Measurements from ENCODE around the gene RNF25. TPM values are rescaled to one million over a fixed set of nuclear protein-coding genes. Genes with fewer than 3 reads are reported as not detected.

RNF25 gene
- total and polyA plus RNA-seq, 2 experiments from 2014 or later = 31.3 to 46.9 TPM

- no peak for TF ChIP-seq CTCF (IDR thresholded peaks at IDR 0.05; ENCODE audit: low read depth, low read length)
- no peaks in the 10 kb centered on the region for H3K27me3 ChIP-seq
Observed at GRCh38 chr2:218655751-218656150, 16.1 kb downstream of the RNF25 start.

GRCh38 chr2:218648787-218649100 is 23.1 kb downstream of the RNF25 start:
- H3K36me3 ChIP-seq = peaks cover 47% of the 10 kb centered on the region
- H3K9me3 ChIP-seq (ENCODE audit: low read depth) = no peaks in the 10 kb centered on the region
- H3K4me3 ChIP-seq = no peak overlapping the region
- H3K4me1 ChIP-seq (ENCODE audit: low read depth) = no peaks in the 10 kb centered on the region
- TF ChIP-seq CTCF (IDR thresholded peaks at IDR 0.05; ENCODE audit: low read depth, low read length) = no peak
- H3K27me3 ChIP-seq = no peaks in the 10 kb centered on the region
- H3K27ac ChIP-seq = no peak overlapping the region
- no peak for DNase-seq (ENCODE audit: low read depth in 1 of 2, low spot score in 1 of 2)

More at GRCh38 chr2:218655751-218656150, 16.1 kb downstream of the RNF25 start:
- Histone ChIP-seq H3K9me3 (ENCODE audit: low read depth) (no peaks in the 10 kb centered on the region), H3K4me3 (no peak overlapping the region), H3K27ac (no peak overlapping the region), H3K36me3 (peaks cover 29% of the 10 kb centered on the region), H3K4me1 (ENCODE audit: low read depth) (peaks cover 3% of the 10 kb centered on the region)
- DNase-seq (ENCODE audit: low read depth in 1 of 2, low spot score in 1 of 2) = no peak

GRCh38 chr2:218648088-218648786 is 23.6 kb downstream of the RNF25 start:
- no peaks in the 10 kb centered on the region for H3K4me1 ChIP-seq (ENCODE audit: low read depth)
- DNase-seq (ENCODE audit: low read depth in 1 of 2, low spot score in 1 of 2) = peak; percentile 63 to 79

GRCh38 chr2:218645126-218645525 is 26.7 kb downstream of the RNF25 start:
- no peak overlapping the region for H3K27ac ChIP-seq
- peaks cover 48% of the 10 kb centered on the region for H3K36me3 ChIP-seq
- DNase-seq (ENCODE audit: low read depth in 1 of 2, low spot score in 1 of 2) = peak in 1 of 2 donors; percentile 22

More at GRCh38 chr2:218648088-218648786, 23.6 kb downstream of the RNF25 start:
- Histone ChIP-seq H3K4me3 (no peak overlapping the region), H3K9me3 (ENCODE audit: low read depth) (no peaks in the 10 kb centered on the region), H3K27me3 (no peaks in the 10 kb centered on the region), H3K36me3 (peaks cover 43% of the 10 kb centered on the region), H3K27ac (no peak overlapping the region)
- TF ChIP-seq CTCF (IDR thresholded peaks at IDR 0.05; ENCODE audit: low read depth, low read length) = peak; percentile 94

GRCh38 chr2:218644721-218645120 is 27.1 kb downstream of the RNF25 start:
- Histone ChIP-seq H3K36me3 (peaks cover 50% of the 10 kb centered on the region), H3K4me1 (ENCODE audit: low read depth) (no peaks in the 10 kb centered on the region), H3K27me3 (no peaks in the 10 kb centered on the region), H3K9me3 (ENCODE audit: low read depth) (no peaks in the 10 kb centered on the region), H3K27ac (no peak overlapping the region), H3K4me3 (no peak overlapping the region)
- no peak for DNase-seq (ENCODE audit: low read depth in 1 of 2, low spot score in 1 of 2)
- TF ChIP-seq CTCF (IDR thresholded peaks at IDR 0.05; ENCODE audit: low read depth, low read length) = no peak

More at GRCh38 chr2:218645126-218645525, 26.7 kb downstream of the RNF25 start:
- Histone ChIP-seq H3K4me1 (ENCODE audit: low read depth) (no peaks in the 10 kb centered on the region), H3K27me3 (no peaks in the 10 kb centered on the region), H3K9me3 (ENCODE audit: low read depth) (no peaks in the 10 kb centered on the region), H3K4me3 (no peak overlapping the region)
- no peak for TF ChIP-seq CTCF (IDR thresholded peaks at IDR 0.05; ENCODE audit: low read depth, low read length)

Data from cardiac muscle cell (in vitro differentiated cells and primary cell).